Transverse colon (tissue), 4 donors: ENCODE data around the gene ACTRT2. TPM values are rescaled to one million over a fixed set of nuclear protein-coding genes. Genes with fewer than 3 reads are reported as not detected.

ENCODE experiments used
- DNase-seq: peaks from one replicate; pipeline ENCODE4 v3.0.0-alpha.2; 2019
- H3K27ac ChIP-seq, 4 donors: fragments of 200-600 bp; sonication (generic); 2 replicates each; pipeline ENCODE4 v1.5.1; 2016 to 2018; ENCODE audit warnings: inconsistent platforms in 4 of 4
- H3K27me3 ChIP-seq: fragments of 200-600 bp; sonication (generic); 2 replicates; pipeline ENCODE4 v1.5.1; 2017; ENCODE audit warnings: inconsistent platforms
- H3K36me3 ChIP-seq, 4 donors: fragments of 200-600 bp; sonication (generic); 2 replicates each; pipeline ENCODE4 v1.5.1; 2017 to 2019; ENCODE audit warnings: inconsistent platforms in 4 of 4
- H3K4me1 ChIP-seq, 4 donors: fragments of 200-600 bp; sonication (generic); 2 replicates each; pipeline ENCODE4 v1.5.1; 2017 to 2020; ENCODE audit warnings: inconsistent platforms in 4 of 4
- H3K4me3 ChIP-seq, 4 donors: fragments of 200-600 bp; sonication (generic); 1 replicate in 1 of 4; 2 replicates in 3 of 4; pipeline versions ENCODE4 v1.5.1 to v1.6.1; 2017 to 2019; ENCODE audit warnings: inconsistent platforms in 4 of 4
- H3K9me3 ChIP-seq, 2 donors: fragments of 200-600 bp; sonication (generic); 2 replicates each; pipeline ENCODE4 v1.5.1; 2017 to 2019; ENCODE audit warnings: inconsistent platforms in 2 of 2
- CTCF ChIP-seq, 5 experiments: fragments of 200-600 bp in 3 of 5; fragments of 450-650 bp in 2 of 5; sonication (generic) in 3 of 5; IDR thresholded peaks; 1 replicate in 2 of 5; 2 replicates in 3 of 5; pipeline ENCODE4 v1.5.1; 2016 to 2017; ENCODE audit warnings: antibody characterized with exemption in 5 of 5, inconsistent platforms in 3 of 5, mild to moderate bottlenecking in 2 of 5, moderate library complexity in 1 of 5
- EP300 ChIP-seq: sonication (generic); formaldehyde crosslinking; IDR thresholded peaks from one replicate; pipeline ENCODE4 v1.6.1; 2017; ENCODE audit warnings: antibody characterized with exemption, low read depth
- POLR2A ChIP-seq: fragments of 450-650 bp; IDR thresholded peaks from one replicate; pipeline ENCODE4 v1.6.1; 2016; ENCODE audit warnings: antibody characterized with exemption, mild to moderate bottlenecking, moderate library complexity
- POLR2AphosphoS5 ChIP-seq, 3 donors: sonication (generic); formaldehyde crosslinking; IDR thresholded peaks; one replicate each; pipeline ENCODE4 v1.6.1; 2016; ENCODE audit warnings: antibody characterized with exemption in 3 of 3
- WGBS, 2 donors: methylation state at CpG; one replicate each; pipeline ENCODE4 v1.1.5; 2018; ENCODE audit warnings: low coverage in 1 of 2; 5-methylcytosine and 5-hydroxymethylcytosine counted together
- in situ Hi-C, 4 donors: fragments of 200-750 bp; cut with MboI; loops; one replicate each; pipeline versions ENCODE4 v1.15.0 to v1.15.1; 2017; ENCODE audit warnings: low sequenced_read_pairs in 3 of 4, low pct_ligation_motif_present in 1 of 4, low pct_unique_long_range_greater_than_20kb in 1 of 4
- intact Hi-C: fragments of 100-400 bp; cut with DNase I; formaldehyde crosslinking; loops from one replicate; pipeline ENCODE4 v1.15.1; 2023; ENCODE audit warnings: low total_unique reads
- total RNA-seq, 4 donors: library from RNA; depleted of rRNA; stranded (reverse); fragments of >200 nt; gene quantifications; one replicate each; pipeline ENCODE4 v1.1.0, GENCODE V29; 2016

Gene ACTRT2
- total RNA-seq, 4 donors from 2014 or later, result not detected

DNA sequence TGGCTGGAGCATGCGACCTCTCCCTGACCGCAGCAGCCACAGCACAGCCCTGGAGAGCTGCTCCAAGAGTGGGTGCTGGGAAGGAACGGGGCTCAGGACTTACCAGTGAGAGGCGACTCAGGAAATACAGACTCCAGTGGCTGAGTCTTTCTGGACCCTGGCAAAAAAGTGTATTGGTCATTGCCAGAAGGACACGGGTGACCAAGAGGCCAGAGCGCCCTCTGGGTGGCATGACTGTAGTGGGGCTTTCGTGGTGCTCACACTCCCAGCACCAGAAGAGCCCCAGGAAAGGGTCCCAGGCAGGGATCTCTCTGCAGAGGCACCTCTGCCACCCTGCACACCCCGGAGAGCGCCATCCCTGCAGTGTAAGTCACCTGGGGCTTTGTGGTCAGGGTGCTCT is 38.9 kb downstream of the ACTRT2 start:
- Histone ChIP-seq H3K4me3 (no peak overlapping the region), H3K27ac (no peak overlapping the region), H3K27me3 (peaks cover 74% of the 10 kb centered on the region), H3K9me3 (no peaks in the 10 kb centered on the region), H3K36me3 (no peaks in the 10 kb centered on the region), H3K4me1 (peaks cover 5 to 20% (median 7%) of the 10 kb centered on the region in 4 donors)
- TF ChIP-seq CTCF (IDR thresholded peaks at IDR 0.05) (no peak), POLR2A (no peak), EP300 (no peak), POLR2AphosphoS5 (IDR thresholded peaks at IDR 0.05) (no peak)
- in situ Hi-C loops (no loop called here), intact Hi-C loops (no loop called here)
- no peak for DNase-seq
- 59% methylated on average over 9 of the region's 9 CpGs; no CpG with 5 or more reads in 1 of the 2 donors for WGBS, 2 donors

GRCh38 chr1:3060601-3061551 is 39.6 kb downstream of the ACTRT2 start:
- H3K4me3 ChIP-seq, result no peak overlapping the region
- in situ Hi-C loops (no loop called here), intact Hi-C loops (no loop called here)
- peaks cover 5 to 20% (median 7%) of the 10 kb centered on the region in 4 donors for H3K4me1 ChIP-seq
- no peak for TF ChIP-seq POLR2A
- no peak for TF ChIP-seq EP300
- no peak for TF ChIP-seq CTCF (IDR thresholded peaks at IDR 0.05)
- TF ChIP-seq POLR2AphosphoS5 (IDR thresholded peaks at IDR 0.05), result no peak
- no peaks in the 10 kb centered on the region for H3K9me3 ChIP-seq
- H3K36me3 ChIP-seq, result no peaks in the 10 kb centered on the region
- DNase-seq, result no peak
- 56% methylated on average over 14 of the region's 15 CpGs; no CpG with 5 or more reads in 1 of the 2 donors for WGBS, 2 donors
- no peak overlapping the region for H3K27ac ChIP-seq
- H3K27me3 ChIP-seq, result peaks cover 81% of the 10 kb centered on the region

DNA sequence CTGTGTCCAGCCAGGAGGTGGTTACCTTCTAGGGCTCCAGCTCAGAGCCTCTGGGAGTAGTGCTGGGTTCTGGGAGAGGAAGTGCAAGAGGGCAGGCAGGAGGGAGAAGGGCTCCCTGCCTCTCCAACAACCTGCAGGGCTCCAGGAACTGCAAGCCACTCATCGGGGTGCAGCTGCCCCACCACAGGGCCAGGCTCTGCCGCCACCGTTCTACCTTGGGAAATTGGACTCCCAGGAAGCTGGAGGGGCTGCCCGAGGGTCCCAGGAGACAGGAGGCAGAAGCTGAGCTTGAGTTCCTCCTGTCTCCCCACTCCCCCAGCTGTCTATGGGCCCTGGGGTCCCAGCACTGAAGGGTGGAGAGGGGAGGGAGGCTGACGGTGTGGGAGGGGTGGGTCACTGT is 40.3 kb downstream of the ACTRT2 start:
- TF ChIP-seq POLR2AphosphoS5 (IDR thresholded peaks at IDR 0.05), result no peak
- no peak for TF ChIP-seq CTCF (IDR thresholded peaks at IDR 0.05)
- TF ChIP-seq POLR2A, result no peak
- no peak for TF ChIP-seq EP300
- Histone ChIP-seq H3K4me3 (no peak overlapping the region), H3K27me3 (peaks cover 83% of the 10 kb centered on the region), H3K27ac (no peak overlapping the region), H3K9me3 (no peaks in the 10 kb centered on the region), H3K36me3 (no peaks in the 10 kb centered on the region), H3K4me1 (peaks cover 5 to 20% (median 7%) of the 10 kb centered on the region in 4 donors)
- 46% methylated on average over 5 of the region's 5 CpGs; no CpG with 5 or more reads in 1 of the 2 donors for WGBS, 2 donors
- in situ Hi-C loops (no loop called here), intact Hi-C loops (no loop called here)
- DNase-seq, result no peak

- Histone ChIP-seq H3K9me3 (no peaks in the 10 kb centered on the region), H3K36me3 (no peaks in the 10 kb centered on the region), H3K4me3 (no peak overlapping the region), H3K4me1 (peaks cover 5 to 20% (median 7%) of the 10 kb centered on the region in 4 donors), H3K27me3 (peaks cover 83% of the 10 kb centered on the region), H3K27ac (no peak overlapping the region)
- in situ Hi-C loops (no loop called here), intact Hi-C loops (no loop called here)
- 48% methylated on average over 18 of the region's 21 CpGs; no CpG with 5 or more reads in 1 of the 2 donors for WGBS, 2 donors
- DNase-seq, result no peak
- TF ChIP-seq EP300, result no peak
Observed at GRCh38 chr1:3061981-3062615, 40.8 kb downstream of the ACTRT2 start.
